EL (cell line): Measurements from ENCODE around the gene STAU1.
A peak's percentile ranks its signal among the peaks of the same experiment; 100 is the strongest.
"Not testable (repeated sequence)": the region's sequence is repeated elsewhere in the genome, so short reads cannot be mapped to it uniquely, and the experiment has no call there.

ENCODE experiments used
- DNase-seq: peaks from one replicate; pipeline ENCODE4 v3.0.0-alpha.2; 2016

The STAU1 gene

GRCh38 chr20:49161428-49162152 is 26.5 kb downstream of the STAU1 start:
- DNase-seq, result peak; percentile 3

- DNase-seq, result no peak
Observed at GRCh38 chr20:49160057-49160929, 27.8 kb downstream of the STAU1 start.

- no peak for DNase-seq
Observed at GRCh38 chr20:49157146-49157545, 31.0 kb downstream of the STAU1 start.

- no peak for DNase-seq
Observed at GRCh38 chr20:49156481-49156880, 31.7 kb downstream of the STAU1 start.

- no peak for DNase-seq
Observed at GRCh38 chr20:49151436-49151835, 36.7 kb downstream of the STAU1 start.

- DNase-seq, result no peak
Observed at GRCh38 chr20:49149281-49150045, 38.7 kb downstream of the STAU1 start.

- DNase-seq, result no peak
Observed at GRCh38 chr20:49148601-49149000, 39.5 kb downstream of the STAU1 start.

GRCh38 chr20:49147296-49147695 is 40.8 kb downstream of the STAU1 start:
- DNase-seq, result no peak

- DNase-seq, result no peak
Observed at GRCh38 chr20:49146442-49147225, 41.5 kb downstream of the STAU1 start.

GRCh38 chr20:49140834-49141233 is 47.3 kb downstream of the STAU1 start:
- DNase-seq, result no peak

- DNase-seq, result no peak
Observed at GRCh38 chr20:49140411-49140810, 47.7 kb downstream of the STAU1 start.

GRCh38 chr20:49138431-49138830 is 49.7 kb downstream of the STAU1 start:
- no peak for DNase-seq

- DNase-seq, result no peak
Observed at GRCh38 chr20:49136817-49137571, 51.1 kb downstream of the STAU1 start.

GRCh38 chr20:49134797-49135196 is 53.3 kb downstream of the STAU1 start:
- DNase-seq, result not testable (repeated sequence)

- no peak for DNase-seq
Observed at GRCh38 chr20:49133571-49133970, 54.6 kb downstream of the STAU1 start.

GRCh38 chr20:49132995-49133478 is 55.1 kb downstream of the STAU1 start:
- peak; percentile 69 for DNase-seq

GRCh38 chr20:49123982-49124381 is 64.2 kb downstream of the STAU1 start:
- no peak for DNase-seq

- DNase-seq, result no peak
Observed at GRCh38 chr20:49122920-49123319, 65.2 kb downstream of the STAU1 start.

- DNase-seq, result no peak
Observed at GRCh38 chr20:49119988-49120387, 68.1 kb downstream of the STAU1 start.

GRCh38 chr20:49118307-49118706 is 69.8 kb downstream of the STAU1 start:
- DNase-seq, result no peak

- DNase-seq, result peak; percentile 35
Observed at GRCh38 chr20:49115564-49115963, 72.6 kb downstream of the STAU1 start.
